ENCODE results near the gene WDR76.

DNA sequence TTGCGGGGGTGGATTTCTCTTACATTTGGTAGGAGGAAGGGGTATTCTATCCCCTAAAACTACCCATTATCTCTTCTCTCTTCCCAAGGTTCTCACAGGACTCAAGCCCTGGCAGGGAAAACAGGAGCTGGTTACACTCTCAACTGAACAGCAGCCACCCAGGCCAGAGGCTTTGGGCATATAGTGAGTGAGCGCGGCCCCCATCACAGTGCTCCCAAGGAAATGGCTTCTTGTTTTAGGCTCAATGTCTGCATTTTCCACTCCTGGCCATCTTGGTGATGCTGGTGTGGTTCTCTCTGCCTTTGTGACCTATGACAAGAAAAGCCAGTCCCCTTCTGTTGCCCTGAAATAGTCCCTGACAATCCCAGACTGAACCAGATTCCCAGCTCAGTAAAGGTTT, 50.1 kb downstream of the WDR76 start:
- no peak for TF ChIP-seq POLR2A (IDR thresholded peaks at IDR 0.05)
- TF ChIP-seq, protein P1, sequence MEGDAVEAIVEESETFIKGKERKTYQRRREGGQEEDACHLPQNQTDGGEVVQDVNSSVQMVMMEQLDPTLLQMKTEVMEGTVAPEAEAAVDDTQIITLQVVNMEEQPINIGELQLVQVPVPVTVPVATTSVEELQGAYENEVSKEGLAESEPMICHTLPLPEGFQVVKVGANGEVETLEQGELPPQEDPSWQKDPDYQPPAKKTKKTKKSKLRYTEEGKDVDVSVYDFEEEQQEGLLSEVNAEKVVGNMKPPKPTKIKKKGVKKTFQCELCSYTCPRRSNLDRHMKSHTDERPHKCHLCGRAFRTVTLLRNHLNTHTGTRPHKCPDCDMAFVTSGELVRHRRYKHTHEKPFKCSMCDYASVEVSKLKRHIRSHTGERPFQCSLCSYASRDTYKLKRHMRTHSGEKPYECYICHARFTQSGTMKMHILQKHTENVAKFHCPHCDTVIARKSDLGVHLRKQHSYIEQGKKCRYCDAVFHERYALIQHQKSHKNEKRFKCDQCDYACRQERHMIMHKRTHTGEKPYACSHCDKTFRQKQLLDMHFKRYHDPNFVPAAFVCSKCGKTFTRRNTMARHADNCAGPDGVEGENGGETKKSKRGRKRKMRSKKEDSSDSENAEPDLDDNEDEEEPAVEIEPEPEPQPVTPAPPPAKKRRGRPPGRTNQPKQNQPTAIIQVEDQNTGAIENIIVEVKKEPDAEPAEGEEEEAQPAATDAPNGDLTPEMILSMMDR (IDR thresholded peaks at IDR 0.05), result no peak

Data from Peyer's patch (tissue), 4 donors.